Stimulated activated CD4-positive, alpha-beta T cell treated with anti-CD3 and anti-CD28 coated beads, Interleukin-1b, Interleukin-23, amount 100 ng/mL, for 4 hours (primary cell): ENCODE results near the gene CFAP107.

Source experiments
- DNase-seq, 2 donors: peaks; one replicate each; pipeline ENCODE4 v3.0.0-alpha.2; 2020; ENCODE audit warnings: low read depth in 2 of 2

The CFAP107 gene

DNA sequence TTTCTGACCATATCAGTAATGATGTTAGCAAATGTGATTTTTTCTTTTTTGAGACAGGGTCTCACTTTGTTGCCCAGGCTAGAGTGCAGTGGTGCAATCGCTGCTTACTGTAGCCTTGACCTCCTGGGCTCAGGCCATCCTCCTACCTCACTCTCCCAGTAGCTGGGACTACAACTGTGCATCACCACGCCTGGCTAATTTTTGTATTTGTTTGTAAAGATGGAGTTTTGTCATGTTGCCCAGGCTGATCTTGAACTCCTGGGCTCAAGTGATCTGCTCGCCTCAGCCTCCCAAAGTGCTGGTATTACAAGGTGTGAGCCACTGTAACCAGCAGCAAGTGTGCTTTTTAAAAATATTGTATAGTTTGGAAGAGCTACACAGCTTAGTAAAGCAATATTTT is 4.1 kb upstream of the CFAP107 start:
- no peak for DNase-seq

DNA sequence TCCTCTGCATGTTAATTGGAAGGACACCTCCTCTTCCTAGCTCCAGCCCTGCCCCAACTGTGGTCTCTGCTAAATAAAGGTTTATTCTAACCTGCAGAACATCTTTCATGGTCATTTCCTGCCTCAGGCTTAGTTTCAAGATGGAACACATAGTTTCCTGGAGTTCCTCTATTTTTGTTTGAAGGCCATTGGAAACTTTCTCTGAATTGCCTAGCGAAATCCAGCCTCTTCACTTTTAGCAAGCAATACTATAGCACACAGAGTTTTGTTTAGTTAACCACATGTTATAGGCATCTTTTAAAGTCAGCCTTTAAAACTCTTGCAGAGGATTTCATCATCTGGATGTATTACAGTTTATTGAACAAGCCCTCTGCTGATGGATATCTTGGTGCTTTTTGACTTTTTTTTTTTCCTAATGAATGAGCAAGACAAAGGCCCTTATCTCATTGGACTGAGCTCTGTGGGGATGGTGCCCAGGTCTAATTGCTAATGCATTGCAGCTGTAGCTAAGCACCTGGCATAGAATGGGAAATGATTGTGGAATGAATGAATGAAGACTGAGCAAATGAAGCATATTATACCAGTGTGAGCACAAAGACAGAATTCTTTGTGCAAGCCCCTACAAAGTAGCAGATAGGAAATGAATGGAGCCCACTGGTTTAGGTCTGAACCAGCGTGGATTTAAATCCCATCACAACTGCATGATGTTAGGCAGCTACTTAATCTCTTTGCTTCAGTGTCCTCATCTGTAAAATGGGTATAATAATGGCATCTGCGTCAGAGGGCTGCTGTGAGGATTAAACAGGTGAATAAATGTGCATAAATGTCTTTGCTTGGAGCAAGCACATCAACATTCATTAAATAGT is 641 bp upstream of the CFAP107 start:
- DNase-seq = no peak

DNA sequence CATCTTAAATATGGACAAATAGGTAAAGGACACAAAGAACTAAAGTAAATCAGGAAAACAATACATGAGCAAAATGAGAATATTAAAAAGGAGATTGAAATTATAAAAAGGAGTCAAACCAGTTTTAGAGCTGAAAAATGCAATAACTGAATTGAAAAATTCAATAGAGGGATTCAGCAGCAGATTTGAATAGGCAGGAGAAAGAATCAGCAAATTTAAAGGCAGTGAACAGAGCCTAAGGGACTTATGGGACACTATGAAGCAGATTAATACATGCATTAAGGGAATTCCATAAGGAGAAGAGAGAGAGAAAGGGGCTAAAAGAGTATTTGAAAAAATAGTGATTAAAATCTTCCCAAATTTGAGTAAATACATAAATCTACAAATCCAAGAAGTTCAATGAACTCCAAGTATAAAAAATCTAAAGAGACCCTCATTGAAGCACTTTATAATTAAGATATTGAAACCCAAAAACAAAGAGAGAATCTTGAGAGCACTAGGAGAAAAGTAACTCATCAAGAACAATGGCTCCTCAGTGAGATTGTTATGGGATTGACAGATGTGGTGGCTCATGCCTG is 2.9 kb downstream of the CFAP107 start:
- no peak for DNase-seq

DNA sequence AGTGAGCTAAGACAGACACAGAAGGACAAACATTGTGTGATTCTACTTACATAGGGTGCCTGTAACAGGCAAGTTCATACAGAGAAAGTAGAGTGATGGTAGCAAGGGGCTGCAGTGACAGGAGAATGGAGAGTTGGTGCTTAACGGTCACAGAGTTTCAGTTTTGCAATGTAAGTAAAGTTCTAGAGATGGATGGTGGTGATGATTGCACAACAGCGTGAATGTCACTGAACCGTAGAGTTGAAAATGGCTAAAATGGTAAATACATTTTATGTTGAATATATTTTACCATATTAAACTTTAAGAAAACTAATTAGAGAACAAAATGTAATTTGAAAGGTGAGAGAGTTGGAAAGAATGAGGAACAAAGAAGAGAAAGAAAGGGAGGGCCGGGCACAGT is 8.7 kb downstream of the CFAP107 start:
- no peak for DNase-seq

DNA sequence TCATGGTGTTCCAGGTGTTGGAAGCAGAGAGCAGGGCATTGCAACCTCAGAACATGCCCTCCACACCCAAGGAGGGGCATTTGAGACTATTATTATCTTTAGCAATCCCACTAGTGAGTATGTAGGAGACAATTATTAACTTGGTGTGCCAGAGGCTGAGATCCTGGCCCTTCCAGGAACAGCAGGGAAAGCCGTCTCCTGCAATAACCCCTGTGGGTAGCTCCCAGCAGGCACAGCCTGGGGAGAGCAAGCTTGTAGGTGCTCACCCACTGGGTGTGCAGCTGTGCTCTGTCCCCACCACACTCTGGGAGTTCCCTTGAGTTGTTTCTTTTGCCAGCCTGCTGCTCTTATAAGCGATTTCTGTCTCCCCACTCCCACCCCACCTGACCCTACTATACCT is 10.3 kb downstream of the CFAP107 start:
- DNase-seq = no peak

DNA sequence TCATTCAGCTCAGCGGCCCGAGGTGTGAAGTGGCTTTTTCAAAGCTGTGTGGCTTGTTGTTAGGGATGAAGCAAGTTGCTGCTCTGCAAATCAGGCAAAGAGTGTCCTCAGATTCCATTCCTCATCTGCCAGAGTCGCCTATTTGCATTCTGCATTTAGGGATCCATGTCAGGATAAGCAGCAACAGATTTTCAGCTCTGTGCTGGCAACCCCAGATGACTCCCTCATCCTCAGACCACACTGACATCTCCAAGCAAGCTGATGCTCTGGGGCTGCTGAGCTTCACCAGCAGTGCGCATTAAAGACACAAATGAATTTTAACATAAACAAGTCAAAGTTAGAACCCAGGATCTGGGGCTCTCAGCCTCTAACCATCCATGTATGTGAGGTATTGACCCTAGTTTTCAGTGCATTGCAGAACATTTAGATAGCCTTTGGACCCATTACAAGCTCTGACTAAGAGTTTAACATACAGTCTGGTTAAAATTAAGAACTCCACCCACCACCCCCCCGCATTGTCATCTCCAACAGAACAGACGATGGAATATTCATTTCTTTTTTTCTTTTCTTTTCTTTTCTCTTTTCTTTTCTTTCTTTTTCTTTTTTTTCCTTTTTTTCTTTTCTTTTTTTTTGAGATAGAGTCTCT is 10.9 kb downstream of the CFAP107 start:
- DNase-seq = no peak

DNA sequence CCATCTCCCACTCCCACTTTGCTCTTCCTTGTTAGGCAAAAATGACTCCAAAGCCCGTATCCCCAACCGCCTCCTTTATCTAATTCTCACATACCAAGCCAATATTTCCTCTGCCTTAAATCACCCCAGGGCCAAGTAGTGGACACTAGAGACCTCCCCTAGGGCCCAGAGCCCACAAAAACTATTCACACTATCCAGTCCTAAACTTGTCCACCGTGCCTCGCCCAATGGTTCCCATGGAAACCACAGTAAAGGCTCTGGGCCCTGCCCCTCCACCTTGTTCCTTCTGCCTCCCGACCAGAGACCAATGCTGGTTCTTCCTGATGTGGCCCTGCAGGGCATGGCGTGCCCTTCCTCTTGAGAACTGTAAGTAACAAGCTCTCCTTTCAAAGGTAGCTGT is 11.8 kb downstream of the CFAP107 start:
- DNase-seq = no peak

DNA sequence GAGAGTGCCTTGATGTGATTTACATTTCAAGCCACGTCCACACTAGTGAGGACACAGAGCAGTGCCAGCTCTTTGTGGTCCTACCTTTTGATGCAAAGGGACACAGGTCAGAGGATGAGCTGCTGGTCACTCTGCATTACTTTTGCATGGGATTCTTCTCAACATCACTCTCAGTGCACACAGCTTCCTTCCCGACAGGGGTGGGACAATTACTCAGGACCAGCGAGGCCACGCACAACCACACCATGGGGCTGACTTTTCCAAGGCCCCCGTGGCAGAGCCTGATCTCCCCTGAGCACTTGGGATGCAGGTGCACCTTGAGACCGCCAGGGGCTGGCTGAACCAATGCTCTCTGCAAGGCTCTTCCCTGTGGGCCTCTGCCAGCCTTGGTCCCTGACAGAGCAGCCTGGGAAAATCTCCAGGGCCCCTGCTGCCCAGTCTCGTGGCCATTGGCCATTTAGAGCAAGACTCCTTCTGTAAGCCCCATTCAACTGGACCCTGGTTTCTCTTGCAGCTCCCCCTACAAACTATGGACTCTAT is 14.3 kb downstream of the CFAP107 start:
- DNase-seq = no peak

DNA sequence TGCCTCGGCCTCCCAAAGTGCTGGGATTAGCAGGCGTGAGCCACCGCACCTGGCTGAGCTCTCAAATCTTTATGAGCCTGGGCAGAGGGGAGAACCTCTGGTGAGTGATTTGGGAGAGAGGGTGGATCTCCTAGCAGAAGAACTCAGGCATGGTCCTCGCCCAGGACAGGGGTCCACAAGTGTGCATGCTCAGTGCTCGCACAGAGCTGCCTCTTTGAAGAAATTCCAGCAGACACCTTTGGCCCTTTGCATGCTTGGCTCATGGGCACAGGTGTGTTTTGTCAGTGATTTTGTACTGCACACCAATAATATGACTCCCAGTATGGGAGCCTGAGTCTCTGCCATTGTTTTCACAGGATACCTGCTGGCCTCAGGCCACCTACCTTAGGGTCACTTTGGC is 15.8 kb downstream of the CFAP107 start:
- no peak for DNase-seq

DNA sequence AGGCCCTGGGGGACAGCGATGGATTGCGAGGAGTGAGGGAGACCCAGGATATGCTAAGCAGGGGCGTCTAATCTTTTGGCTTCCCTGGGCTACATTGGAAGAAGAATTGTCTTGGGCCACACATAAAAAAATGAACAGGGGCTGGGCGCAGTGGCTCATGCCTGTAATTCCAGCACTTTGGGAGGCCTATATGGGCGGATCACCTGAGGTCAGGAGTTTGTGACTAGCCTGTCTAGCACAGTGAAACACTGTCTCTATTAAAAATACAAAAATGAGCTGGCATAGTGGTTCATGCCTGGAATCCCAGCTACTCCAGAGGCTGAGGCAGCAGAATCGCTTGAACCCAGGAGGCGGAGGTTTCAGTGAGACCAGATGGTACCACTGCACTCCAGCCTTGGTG is 16.8 kb downstream of the CFAP107 start:
- DNase-seq = no peak

DNA sequence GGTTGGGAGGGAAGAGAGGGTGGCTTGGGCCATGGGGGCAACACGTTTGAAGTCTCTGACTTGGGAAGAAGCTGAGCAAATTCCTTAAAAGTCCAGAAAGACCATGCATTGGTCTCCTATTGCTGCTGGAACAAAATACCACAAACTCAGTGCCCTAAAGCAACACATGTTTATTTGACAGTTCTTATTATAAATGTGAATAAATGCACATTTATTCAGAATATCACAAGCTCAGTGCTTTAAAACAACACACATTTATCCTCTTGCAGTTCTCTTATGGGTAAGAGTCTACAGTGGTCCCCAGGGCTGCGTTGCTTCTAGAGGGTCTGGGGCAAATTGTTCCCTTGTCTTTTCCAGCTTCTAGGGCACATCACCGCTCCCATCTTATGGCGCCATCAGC is 17.5 kb downstream of the CFAP107 start:
- no peak for DNase-seq

DNA sequence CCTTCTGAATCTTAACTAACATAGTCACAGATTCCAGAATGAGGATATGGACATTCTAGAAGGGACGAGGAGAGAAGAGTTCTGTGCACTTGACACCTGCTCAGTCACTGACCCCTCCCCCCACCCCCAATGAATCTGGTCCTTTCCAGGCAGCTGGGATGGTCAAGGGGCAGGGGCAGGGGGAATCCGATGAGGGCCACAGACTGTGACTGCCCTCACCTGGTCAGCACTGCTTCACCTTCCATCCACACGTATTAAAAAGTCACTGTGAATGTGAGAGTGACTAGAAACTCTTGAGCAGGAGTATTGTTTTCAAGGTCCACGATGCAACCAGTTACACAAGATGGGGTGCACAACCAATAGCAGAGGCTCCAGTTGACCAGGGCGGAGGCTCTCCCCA is 18.0 kb downstream of the CFAP107 start:
- no peak for DNase-seq

DNA sequence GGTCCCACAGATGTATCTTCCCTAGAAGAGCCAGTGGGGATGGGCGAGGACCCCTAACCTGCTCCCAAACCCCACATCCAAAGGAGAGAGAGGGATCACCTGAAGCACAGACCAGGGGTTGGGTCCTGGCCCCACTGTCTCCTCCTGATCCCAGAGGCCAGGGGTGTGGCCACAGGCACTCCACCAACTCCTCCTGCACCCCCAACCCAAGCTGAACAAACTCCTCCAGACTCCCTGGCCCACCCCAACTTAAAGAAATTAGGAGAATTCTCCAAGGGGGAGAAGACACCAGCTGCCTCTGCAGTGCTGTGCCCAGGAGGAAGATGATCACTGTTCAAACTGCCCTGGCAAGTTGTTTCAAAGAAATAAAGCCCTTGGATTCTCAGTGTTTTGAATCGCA is 23.0 kb downstream of the CFAP107 start:
- no peak for DNase-seq

DNA sequence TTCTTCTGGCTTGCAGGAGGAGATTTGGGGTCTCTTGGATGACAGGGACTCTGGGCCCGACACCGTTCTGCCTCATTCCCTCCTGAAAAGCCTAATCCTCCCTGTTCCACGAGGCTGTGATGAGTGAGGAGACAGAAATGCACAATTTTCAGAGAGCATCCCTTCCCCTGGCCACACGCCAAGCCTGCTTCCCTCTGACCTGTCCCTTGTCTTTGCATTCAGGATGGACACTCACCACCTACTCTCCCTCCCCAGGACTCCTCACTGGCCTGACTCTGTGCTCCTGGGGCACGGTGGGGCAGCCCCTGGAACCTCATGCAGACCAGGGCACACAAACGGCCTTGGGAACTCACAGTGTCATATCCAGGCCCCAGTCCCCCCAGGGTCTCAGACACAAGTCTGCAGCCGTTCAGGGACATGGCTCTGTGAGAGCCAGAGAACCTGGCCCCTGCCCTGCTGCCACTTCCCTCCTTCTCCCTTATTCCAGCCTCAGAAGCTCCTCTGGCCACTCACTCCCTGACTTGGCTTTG is 24.0 kb downstream of the CFAP107 start:
- DNase-seq = no peak

DNA sequence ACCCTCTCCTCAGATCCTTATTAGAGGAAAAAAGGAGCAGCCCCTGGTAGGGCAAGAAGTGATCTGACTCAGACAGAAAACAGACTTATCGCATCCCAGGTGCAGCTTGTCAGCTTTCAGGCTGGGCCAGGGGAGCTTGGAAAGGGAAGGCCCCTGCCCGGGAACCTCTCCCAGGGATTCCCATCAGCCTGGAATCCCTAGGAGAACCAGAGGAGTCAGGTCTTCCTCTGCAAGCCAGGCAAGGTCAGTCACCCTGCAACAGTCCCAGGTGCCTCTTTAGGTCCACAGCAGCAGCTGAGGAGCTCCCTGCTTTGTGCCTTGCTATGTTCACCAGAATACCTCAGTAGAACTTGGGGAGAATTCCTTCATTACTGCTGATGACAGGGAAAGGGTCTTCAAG is 24.6 kb downstream of the CFAP107 start:
- no peak for DNase-seq

DNA sequence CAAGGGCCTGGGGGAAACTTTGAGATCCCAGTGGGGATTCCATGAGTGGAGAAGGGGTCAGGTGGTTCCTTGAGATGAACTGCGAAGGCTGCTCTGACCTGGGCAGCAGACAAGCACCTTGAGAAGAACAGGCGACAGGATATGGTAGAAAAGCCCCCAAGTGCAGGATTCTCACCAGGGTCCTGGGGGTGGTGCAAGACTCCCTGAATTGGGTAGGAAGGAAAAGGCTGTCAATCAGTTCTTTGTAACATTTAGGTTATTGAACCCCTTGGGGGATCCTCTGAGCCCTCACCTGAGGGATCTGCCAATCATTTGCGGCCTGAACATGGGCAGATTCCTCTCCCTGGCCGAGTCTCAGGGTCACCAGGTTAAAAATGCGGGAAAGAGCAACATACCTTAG is 25.2 kb downstream of the CFAP107 start:
- DNase-seq = no peak

DNA sequence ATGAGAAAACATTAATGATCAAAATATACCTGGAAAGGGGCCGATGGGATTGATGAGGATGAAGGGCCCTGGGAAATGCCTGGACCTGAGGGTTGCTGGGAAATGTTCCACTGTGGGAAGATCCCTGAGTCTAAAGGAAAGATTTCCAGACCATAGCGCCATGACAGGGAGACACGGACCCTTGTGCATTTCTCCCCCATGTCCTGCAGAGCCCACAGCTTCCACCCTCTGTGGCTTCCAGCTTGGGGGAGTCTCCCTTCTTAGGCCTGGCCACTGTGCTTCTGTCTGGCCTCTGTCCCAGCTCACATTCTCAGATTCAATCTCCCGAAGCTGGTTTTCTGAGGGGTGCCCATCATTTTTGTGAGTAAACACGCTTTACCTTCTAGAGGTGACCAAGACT is 26.5 kb downstream of the CFAP107 start:
- no peak for DNase-seq

DNA sequence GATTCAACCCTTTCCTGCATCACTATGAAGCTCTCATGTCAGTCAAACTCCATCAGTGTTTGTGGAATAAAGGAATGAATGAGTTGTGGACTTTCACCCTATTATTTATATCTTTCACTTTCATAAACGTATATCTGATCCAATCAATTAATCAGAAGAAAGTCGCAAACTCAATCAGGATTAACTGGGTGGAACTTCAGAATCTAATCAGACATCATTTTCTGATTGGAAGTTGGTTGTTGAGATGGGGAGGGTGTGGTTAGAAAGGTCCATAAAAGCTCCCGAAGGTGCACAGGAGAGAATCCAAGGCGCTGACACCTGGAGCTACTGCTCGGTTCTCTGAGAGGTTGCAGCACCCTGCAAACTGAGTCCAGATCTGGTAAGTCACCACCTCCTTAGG is 27.4 kb downstream of the CFAP107 start, which contains the start of gene PRAMEF12:
PRAMEF12 (plus strand) TSS at position 301 of the 400 bp plus-strand sequence. CDS start 1,130 bp downstream, outside the sequence.
- no peak for DNase-seq

DNA sequence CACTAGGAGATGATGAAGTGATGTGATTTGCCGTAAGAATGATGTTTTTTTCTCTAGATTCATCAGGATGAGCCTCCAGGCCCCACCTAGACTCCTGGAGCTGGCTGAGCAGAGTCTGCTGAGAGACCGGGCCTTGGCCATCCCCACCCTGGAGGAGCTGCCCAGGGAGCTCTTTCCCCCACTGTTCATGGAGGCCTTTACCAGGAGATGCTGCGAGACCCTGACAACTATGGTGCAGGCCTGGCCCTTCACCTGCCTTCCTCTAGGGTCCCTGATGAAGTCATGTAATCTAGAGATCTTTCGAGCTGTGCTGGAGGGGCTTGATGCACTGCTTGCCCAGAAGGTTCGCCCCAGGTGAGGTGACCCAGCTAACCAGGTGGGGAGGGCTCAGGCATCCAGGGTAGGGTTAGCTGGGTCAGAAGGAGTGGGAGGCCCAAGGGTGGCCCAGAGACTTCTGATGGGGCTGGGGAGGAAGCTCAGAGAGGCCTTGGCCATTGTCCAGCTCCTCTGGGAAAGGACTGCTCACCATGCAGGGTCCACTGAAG is 28.9 kb downstream of the CFAP107 start:
- DNase-seq = no peak

DNA sequence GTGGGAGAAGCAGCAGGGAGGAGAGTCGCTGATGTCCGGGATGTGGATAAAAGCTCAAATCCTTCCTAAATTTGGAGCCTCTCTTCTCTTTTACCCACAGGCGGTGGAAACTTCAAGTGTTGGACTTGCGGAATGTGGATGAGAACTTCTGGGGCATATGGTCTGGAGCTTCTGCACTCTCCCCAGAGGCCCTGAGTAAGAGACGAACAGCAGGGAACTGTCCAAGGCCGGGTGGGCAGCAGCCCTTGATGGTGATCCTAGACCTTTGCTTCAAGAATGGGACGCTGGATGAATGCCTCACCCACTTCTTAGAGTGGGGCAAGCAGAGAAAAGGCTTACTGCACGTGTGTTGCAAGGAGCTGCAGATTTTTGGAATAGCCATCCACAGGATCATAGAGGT is 29.4 kb downstream of the CFAP107 start:
- DNase-seq = no peak

DNA sequence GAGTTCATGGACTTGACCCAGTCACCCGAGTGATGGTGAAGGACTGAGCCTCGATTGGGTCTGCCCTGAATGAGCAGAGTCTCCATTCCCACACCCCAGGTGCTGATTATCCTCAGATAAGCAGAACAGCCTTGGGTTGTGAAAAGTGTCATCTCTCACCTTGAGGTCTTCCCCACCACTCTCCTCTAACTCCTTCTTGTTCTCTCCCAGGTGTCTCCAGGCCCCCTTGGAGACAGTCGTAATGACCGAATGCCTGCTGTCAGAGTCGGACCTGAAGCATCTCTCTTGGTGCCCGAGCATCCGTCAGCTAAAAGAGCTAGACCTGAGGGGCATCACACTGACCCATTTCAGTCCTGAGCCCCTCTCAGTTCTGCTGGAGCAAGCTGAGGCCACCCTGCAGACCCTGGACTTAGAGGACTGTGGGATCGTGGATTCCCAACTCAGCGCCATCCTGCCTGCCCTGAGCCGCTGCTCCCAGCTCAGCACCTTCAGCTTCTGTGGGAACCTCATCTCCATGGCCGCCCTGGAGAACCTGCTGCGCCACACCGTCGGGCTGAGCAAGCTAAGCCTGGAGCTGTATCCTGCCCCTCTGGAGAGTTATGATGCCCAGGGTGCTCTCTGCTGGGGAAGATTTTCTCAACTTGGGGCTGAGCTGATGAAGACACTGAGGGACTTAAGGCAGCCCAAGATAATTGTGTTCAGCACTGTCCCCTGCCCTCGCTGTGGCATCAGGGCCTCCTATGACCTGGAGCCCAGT is 31.0 kb downstream of the CFAP107 start:
- DNase-seq = no peak
